Measurements from ENCODE around the gene ABCA12.
"Not testable (repeated sequence)": the region's sequence is repeated elsewhere in the genome, so short reads cannot be mapped to it uniquely, and the experiment has no call there.

The ABCA12 gene

GRCh38 chr2:215138479-215138878 lies at the start of gene ABCA12:
Gene ABCA12 (minus strand): TSS chr2:215138626. CDS start chr2:215138208, 418 bp downstream.
- TF ChIP-seq CTCF (IDR thresholded peaks at IDR 0.05; ENCODE audit: low read depth, low read length), result no peak
- no peak within 1 kb of the TSS for H3K4me3 ChIP-seq (ENCODE audit: low read depth, low read length)
- in situ Hi-C loops (cut with HindIII; ENCODE audit: low sequenced_read_pairs), result no loop called here
- DNase-seq (ENCODE audit: low read depth, low spot score), result no peak

- in situ Hi-C loops (cut with HindIII; ENCODE audit: low sequenced_read_pairs), result no loop called here
- DNase-seq (ENCODE audit: low read depth, low spot score), result no peak
- H3K4me3 ChIP-seq (ENCODE audit: low read depth, low read length), result no peak overlapping the region
- no peak for TF ChIP-seq CTCF (IDR thresholded peaks at IDR 0.05; ENCODE audit: low read depth, low read length)
Observed at GRCh38 chr2:215188078-215188477, 49.7 kb upstream of the ABCA12 start.

- in situ Hi-C loops (cut with HindIII; ENCODE audit: low sequenced_read_pairs), result no loop called here
- TF ChIP-seq CTCF (IDR thresholded peaks at IDR 0.05; ENCODE audit: low read depth, low read length), result no peak
- no peak for DNase-seq (ENCODE audit: low read depth, low spot score)
- no peak overlapping the region for H3K4me3 ChIP-seq (ENCODE audit: low read depth, low read length)
Observed at GRCh38 chr2:215186021-215186420, 47.6 kb upstream of the ABCA12 start.

- in situ Hi-C loops (cut with HindIII; ENCODE audit: low sequenced_read_pairs), result no loop called here
- TF ChIP-seq CTCF (IDR thresholded peaks at IDR 0.05; ENCODE audit: low read depth, low read length), result no peak
- no peak for DNase-seq (ENCODE audit: low read depth, low spot score)
- H3K4me3 ChIP-seq (ENCODE audit: low read depth, low read length), result no peak overlapping the region
Observed at GRCh38 chr2:215178121-215178520, 39.7 kb upstream of the ABCA12 start.

GRCh38 chr2:215171796-215172195 lies 33.4 kb upstream of the ABCA12 start:
- TF ChIP-seq CTCF (IDR thresholded peaks at IDR 0.05; ENCODE audit: low read depth, low read length), result no peak
- H3K4me3 ChIP-seq (ENCODE audit: low read depth, low read length), result no peak overlapping the region
- DNase-seq (ENCODE audit: low read depth, low spot score), result no peak
- in situ Hi-C loops (cut with HindIII; ENCODE audit: low sequenced_read_pairs), result no loop called here

- H3K4me3 ChIP-seq (ENCODE audit: low read depth, low read length), result no peak overlapping the region
Observed at GRCh38 chr2:215171151-215171550, 32.7 kb upstream of the ABCA12 start.

GRCh38 chr2:215166505-215166904 lies 28.1 kb upstream of the ABCA12 start:
- H3K4me3 ChIP-seq (ENCODE audit: low read depth, low read length); DNase-seq (ENCODE audit: low read depth, low spot score); in situ Hi-C loops (cut with HindIII; ENCODE audit: low sequenced_read_pairs): not testable (repeated sequence)

More at GRCh38 chr2:215171151-215171550, 32.7 kb upstream of the ABCA12 start:
- peak; percentile 3 for DNase-seq (ENCODE audit: low read depth, low spot score)
- TF ChIP-seq CTCF (IDR thresholded peaks at IDR 0.05; ENCODE audit: low read depth, low read length), result no peak
- in situ Hi-C loops (cut with HindIII; ENCODE audit: low sequenced_read_pairs), result no loop called here

GRCh38 chr2:215163319-215163718 lies 24.9 kb upstream of the ABCA12 start:
- in situ Hi-C loops (cut with HindIII; ENCODE audit: low sequenced_read_pairs); H3K4me3 ChIP-seq (ENCODE audit: low read depth, low read length); DNase-seq (ENCODE audit: low read depth, low spot score): not testable (repeated sequence)
